HAP-1 (cell line): ENCODE measurements around the gene LSR.
A peak's percentile ranks its signal among the peaks of the same experiment; 100 is the strongest.

Experiments
- DNase-seq, 2 experiments: peaks; one replicate each; pipeline ENCODE4 v3.0.0-alpha.2; 2016 to 2020; ENCODE audit warnings: low spot score in 2 of 2
- H3K27me3 ChIP-seq: fragments of 250-450 bp; sonication (Bioruptor Pico); 2 replicates; pipeline ENCODE4 v1.5.1; 2020; ENCODE audit warnings: low read depth, mild to moderate bottlenecking, moderate library complexity
- H3K36me3 ChIP-seq: fragments of 250-450 bp; sonication (Bioruptor Pico); replicated peaks from 2 replicates; pipeline ENCODE4 v1.5.1; 2020; ENCODE audit warnings: mild to moderate bottlenecking
- H3K4me1 ChIP-seq: fragments of 250-450 bp; sonication (Bioruptor Pico); 2 replicates; pipeline ENCODE4 v1.5.1; 2020; ENCODE audit warnings: mild to moderate bottlenecking
- H3K4me3 ChIP-seq: fragments of 250-450 bp; sonication (Bioruptor Pico); 2 replicates; pipeline ENCODE4 v1.5.1; 2020; ENCODE audit warnings: mild to moderate bottlenecking, moderate library complexity
- H3K9me3 ChIP-seq: fragments of 250-450 bp; sonication (Bioruptor Pico); 2 replicates; pipeline ENCODE4 v1.5.1; 2020; ENCODE audit warnings: mild to moderate bottlenecking, moderate library complexity
- in situ Hi-C: fragments of 300-500 bp; cut with MboI; formaldehyde crosslinking; loops from 3 replicates; pipeline ENCODE4 v1.14.3; 2020; ENCODE audit warnings: low sequenced_read_pairs, inconsistent platforms, mixed read lengths

The LSR gene

GRCh38 chr19:35246466-35247092 is 2.2 kb upstream of the LSR start:
- Histone ChIP-seq H3K36me3 (peaks cover 14% of the 10 kb centered on the region), H3K27me3 (no peaks in the 10 kb centered on the region), H3K4me3 (no peak overlapping the region), H3K4me1 (peaks cover 2% of the 10 kb centered on the region), H3K9me3 (peaks cover under 1% of the 10 kb centered on the region; the same call in 1 of the 2 replicates)
- no peak for DNase-seq
- in situ Hi-C loops, result loop anchor here (5.0 kb wide), 1 partner anchor 84 kb away; no protein-coding TSS in a partner anchor

DNA sequence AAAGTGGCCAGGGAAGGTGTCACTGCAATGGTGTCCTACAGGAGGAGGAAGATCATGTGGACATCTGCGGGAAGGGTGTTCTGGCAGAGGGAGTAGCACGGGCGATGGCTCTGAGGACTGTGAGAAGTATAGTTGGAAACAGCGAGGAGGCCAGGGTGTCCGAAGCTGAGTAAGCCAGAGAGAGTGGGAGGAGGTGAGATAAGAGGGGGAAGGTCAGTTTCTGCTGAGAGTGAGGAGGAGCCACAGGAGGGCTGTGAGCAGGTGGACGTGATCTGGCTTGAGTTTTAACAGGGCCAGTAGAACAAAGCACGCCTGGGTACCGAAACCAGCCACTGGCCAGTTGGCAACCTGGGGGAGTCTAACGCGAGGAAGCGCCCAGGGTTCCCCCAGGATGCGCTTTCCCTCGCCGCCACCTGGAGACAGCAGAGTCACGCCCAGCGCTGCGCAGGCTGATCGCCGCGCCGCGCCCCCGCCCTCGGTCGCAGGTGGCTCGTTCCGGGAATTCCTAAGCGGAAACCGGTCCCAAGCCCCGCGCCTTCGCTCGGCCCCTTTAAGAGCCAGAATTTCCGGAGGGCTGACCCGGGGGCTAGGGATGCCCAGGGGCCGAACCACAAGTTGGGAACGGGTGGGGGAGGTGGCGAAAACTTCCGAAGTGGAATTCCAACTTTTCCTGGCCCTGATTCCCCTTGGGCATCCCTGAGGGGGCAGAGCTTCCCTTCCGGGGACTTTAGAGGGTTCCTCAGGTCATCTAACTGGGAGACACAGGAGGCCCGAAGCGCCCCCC is 1.1 kb upstream of the LSR start:
- H3K4me1 ChIP-seq, result peaks cover 2% of the 10 kb centered on the region
- no peaks in the 10 kb centered on the region; the same call in 1 of the 2 replicates for H3K9me3 ChIP-seq
- H3K36me3 ChIP-seq, result peaks cover 25% of the 10 kb centered on the region
- no peaks in the 10 kb centered on the region for H3K27me3 ChIP-seq
- DNase-seq, result peak; percentile 73 to 93
- in situ Hi-C loops, result loop anchor here (5.0 kb wide), 1 partner anchor 85 kb away; no protein-coding TSS in a partner anchor
- peak overlapping the region; percentile 98 for H3K4me3 ChIP-seq

DNA sequence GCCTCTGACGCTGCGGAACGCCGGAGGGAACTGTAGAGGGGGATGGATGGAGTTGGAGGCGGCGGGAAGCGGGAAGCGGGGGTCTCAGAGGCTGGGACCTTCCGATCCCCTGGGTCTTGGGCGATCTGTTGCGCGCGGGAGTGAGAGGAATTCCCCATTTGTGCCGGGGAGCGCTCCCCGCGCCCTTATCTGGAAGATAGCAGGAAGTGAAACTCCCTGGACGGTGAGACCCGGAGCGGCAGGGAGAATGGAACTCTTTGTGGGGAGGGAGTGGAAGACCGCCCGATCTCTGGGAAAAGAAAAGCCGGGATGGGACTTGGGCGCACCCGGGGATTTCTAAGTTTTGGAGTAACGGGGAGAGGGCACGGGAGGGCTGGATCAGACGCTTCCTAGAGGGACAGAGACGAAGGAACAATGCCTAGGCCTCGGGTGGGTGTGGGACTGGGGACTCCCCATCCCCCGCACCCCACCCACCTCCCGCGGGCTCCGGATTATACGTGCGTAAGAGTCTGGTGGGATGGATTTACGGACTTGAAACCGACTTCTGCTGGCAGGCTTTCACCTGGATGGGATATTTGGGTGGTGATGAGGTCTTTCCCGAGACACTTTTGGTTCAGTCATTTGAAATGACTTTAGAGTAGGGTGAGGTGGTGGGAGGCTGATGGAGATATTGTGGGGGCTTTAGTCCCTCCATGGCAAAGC is 495 bp downstream of the LSR start:
- Histone ChIP-seq H3K9me3 (no peaks in the 10 kb centered on the region; the same call in 1 of the 2 replicates), H3K36me3 (peaks cover 37% of the 10 kb centered on the region), H3K4me1 (peaks cover 2% of the 10 kb centered on the region), H3K4me3 (peak overlapping the region; percentile 98), H3K27me3 (no peaks in the 10 kb centered on the region)
- in situ Hi-C loops, result loop anchor here (5.0 kb wide), 1 partner anchor 87 kb away; no protein-coding TSS in a partner anchor
- peak in 1 of 2 experiments; percentile 40 for DNase-seq

- in situ Hi-C loops, result loop anchor here (5.0 kb wide), 1 partner anchor 88 kb away; no protein-coding TSS in a partner anchor
- Histone ChIP-seq H3K36me3 (peaks cover 44% of the 10 kb centered on the region), H3K4me3 (peak overlapping the region; percentile 98)
These were observed 1.3 kb downstream of the LSR start for GRCh38 chr19:35249848-35250711.

DNA sequence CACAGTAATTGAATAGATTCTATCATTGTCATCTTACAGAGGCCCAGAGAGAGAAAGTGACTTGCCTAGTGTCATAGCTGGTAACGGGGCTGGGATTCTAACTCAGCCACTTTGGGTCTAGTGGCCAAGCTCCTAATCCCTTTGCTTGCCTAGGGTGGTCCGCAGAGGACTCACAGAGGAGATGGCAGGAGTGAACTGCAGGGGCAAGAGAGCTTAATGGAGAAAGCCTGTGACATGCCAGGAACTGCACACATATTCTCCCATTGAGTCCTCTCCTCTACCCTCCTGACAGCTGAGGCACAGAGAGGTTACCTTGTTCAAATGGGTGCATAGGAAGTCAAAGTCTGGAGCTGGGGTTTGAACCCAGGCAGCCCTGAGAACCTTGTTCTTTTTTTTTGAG is 2.7 kb downstream of the LSR start:
- Histone ChIP-seq H3K4me3 (no peak overlapping the region), H3K27me3 (no peaks in the 10 kb centered on the region), H3K36me3 (peaks cover 53% of the 10 kb centered on the region), H3K9me3 (no peaks in the 10 kb centered on the region), H3K4me1 (peaks cover 2% of the 10 kb centered on the region)
- no peak for DNase-seq
- in situ Hi-C loops, result no loop called here

More at GRCh38 chr19:35249848-35250711, 1.3 kb downstream of the LSR start:
- no peak for DNase-seq
- Histone ChIP-seq H3K9me3 (no peaks in the 10 kb centered on the region; the same call in 1 of the 2 replicates), H3K27me3 (no peaks in the 10 kb centered on the region), H3K4me1 (peaks cover 2% of the 10 kb centered on the region)

- in situ Hi-C loops, result no loop called here
- peaks cover 53% of the 10 kb centered on the region for H3K36me3 ChIP-seq
- H3K9me3 ChIP-seq, result no peaks in the 10 kb centered on the region
- H3K4me1 ChIP-seq, result peaks cover 2% of the 10 kb centered on the region
- no peaks in the 10 kb centered on the region for H3K27me3 ChIP-seq
- no peak overlapping the region for H3K4me3 ChIP-seq
- no peak for DNase-seq
These were observed 4.8 kb downstream of the LSR start for GRCh38 chr19:35253316-35254286.

DNA sequence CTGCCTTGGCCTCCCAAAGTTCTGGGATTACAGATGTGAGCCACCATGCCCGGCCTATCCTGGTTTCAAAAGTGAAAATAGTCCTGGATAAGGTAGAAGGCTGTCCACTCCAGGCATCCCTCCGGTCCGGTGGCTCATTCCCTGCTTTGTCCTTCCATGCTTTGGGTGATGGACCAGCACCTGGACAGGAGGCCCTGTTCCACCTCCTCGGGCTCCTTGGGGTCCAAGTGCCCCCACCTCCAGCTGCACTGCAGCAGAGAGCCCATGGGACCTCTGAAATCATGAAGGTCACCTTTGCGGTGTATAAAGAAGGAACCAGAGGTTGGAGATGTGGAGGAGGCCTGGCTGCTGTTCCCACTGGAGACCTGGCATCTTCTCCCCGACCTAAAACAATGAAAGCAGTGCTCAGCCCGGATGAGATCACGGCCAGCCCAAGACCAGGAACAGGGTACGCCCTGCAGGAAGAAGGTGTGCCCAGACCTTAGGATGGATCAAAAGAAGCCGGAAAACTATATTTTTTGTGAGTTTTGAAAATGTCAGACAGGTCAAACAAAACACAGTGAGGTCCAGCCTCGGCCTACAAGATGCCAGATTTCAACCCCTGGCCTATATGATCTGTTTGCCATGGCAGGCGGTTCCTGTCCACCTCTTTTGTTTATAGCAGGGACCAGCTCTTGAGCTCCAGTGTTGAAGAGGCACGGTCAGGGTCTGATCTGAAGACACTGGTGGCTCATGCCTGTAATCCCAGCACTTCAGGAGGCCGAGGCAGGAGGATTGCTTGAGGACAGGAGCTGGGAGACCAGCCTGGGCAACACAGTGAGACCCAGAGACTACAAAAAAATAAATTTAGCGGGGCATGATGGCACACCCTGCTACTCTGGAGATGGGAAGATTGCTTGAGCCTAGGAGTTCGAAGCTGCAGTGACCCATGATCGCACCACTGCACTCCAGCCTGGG is 5.8 kb downstream of the LSR start:
- in situ Hi-C loops, result no loop called here
- DNase-seq, result no peak
- H3K36me3 ChIP-seq, result peaks cover 51% of the 10 kb centered on the region
- peaks cover 2% of the 10 kb centered on the region for H3K4me1 ChIP-seq
- H3K4me3 ChIP-seq, result no peak overlapping the region
- H3K27me3 ChIP-seq, result no peaks in the 10 kb centered on the region
- no peaks in the 10 kb centered on the region for H3K9me3 ChIP-seq

DNA sequence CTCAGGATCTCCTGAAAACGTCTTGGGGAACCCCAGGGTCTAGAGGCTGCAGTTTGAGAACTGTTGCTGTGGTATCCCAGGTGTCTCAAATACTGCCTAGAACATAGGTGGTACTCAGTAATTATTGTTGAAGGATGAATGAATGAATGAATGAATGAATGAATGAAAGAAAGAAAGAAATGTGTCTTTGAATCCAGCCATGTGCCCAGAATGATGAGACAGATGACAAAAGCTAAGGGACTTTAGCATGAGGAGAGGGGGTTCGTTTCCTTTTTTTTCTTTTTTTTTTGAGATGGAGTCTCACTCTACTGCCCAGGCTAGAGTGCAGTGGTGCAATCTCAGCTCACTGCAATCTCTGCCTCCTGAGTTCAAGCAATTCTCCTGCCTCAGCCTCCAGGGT is 7.8 kb downstream of the LSR start:
- no peak for DNase-seq
- no peaks in the 10 kb centered on the region for H3K27me3 ChIP-seq
- H3K9me3 ChIP-seq, result no peaks in the 10 kb centered on the region
- in situ Hi-C loops, result no loop called here
- H3K4me3 ChIP-seq, result no peak overlapping the region
- peaks cover 49% of the 10 kb centered on the region for H3K36me3 ChIP-seq
- no peaks in the 10 kb centered on the region for H3K4me1 ChIP-seq

- H3K9me3 ChIP-seq, result no peaks in the 10 kb centered on the region
- H3K4me3 ChIP-seq, result no peak overlapping the region
- in situ Hi-C loops, result no loop called here
- peaks cover 47% of the 10 kb centered on the region for H3K36me3 ChIP-seq
- H3K4me1 ChIP-seq, result no peaks in the 10 kb centered on the region
- no peaks in the 10 kb centered on the region for H3K27me3 ChIP-seq
- DNase-seq, result no peak
These were observed 8.3 kb downstream of the LSR start for GRCh38 chr19:35257113-35257461.

DNA sequence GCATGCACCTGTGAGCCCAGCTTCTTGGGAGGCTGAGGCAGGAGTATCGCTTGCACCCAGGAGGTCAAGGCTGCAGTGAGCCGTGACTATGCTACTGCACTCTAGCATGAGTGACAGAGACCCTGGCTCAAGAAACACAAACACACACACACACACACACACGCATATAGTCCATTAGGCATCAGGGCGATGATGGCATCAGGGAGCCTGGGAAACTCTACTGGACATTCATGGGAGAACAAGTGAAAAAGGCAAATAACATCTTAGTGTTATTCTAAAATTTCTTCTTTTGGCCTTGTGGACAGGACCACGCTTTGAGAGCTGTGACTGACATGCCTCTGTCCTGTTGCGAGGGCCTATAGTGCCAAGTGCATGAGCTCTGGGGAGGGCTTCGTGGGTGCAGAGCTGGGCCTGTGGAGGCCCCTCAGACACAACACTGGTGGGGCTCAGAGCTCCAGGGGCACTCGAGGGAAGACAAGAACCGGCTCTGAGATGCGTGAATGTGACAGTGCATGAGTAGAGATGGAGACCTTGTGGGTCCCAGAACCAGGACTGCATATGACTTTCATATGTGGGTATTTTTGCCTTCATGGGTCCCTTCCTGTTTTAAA is 12.0 kb downstream of the LSR start:
- in situ Hi-C loops, result no loop called here
- H3K4me1 ChIP-seq, result no peaks in the 10 kb centered on the region
- peak in 1 of 2 experiments; percentile 7 for DNase-seq
- H3K9me3 ChIP-seq, result no peaks in the 10 kb centered on the region
- H3K36me3 ChIP-seq, result peaks cover 42% of the 10 kb centered on the region
- no peak overlapping the region for H3K4me3 ChIP-seq
- H3K27me3 ChIP-seq, result no peaks in the 10 kb centered on the region

- DNase-seq, result peak in 1 of 2 experiments; percentile 7
- no peaks in the 10 kb centered on the region; the same call in 1 of the 2 replicates for H3K4me1 ChIP-seq
- H3K36me3 ChIP-seq, result peaks cover 48% of the 10 kb centered on the region
- in situ Hi-C loops, result no loop called here
- H3K4me3 ChIP-seq, result no peak overlapping the region
- no peaks in the 10 kb centered on the region for H3K27me3 ChIP-seq
- no peaks in the 10 kb centered on the region for H3K9me3 ChIP-seq
These were observed 12.7 kb downstream of the LSR start for GRCh38 chr19:35261356-35262100.
